ENCODE results near the gene PPP1R13B.

GRCh38 chr14:103863245-103863644 lies 15.9 kb upstream of the PPP1R13B start:
- TF ChIP-seq CTCF (IDR thresholded peaks at IDR 0.05; ENCODE audit: poor library complexity) (no peak), EZH2 (IDR thresholded peaks at IDR 0.05; ENCODE audit: borderline replicate concordance) (no peak)
